ENCODE results near the gene AMOTL1. TPM values are rescaled to one million over a fixed set of nuclear protein-coding genes. Genes with fewer than 3 reads are reported as not detected.

AMOTL1 gene
- total and polyA plus RNA-seq, 2 donors (not counting 3 experiments of a cell fraction or from before 2014, with no cell fraction given): 12.5 to 37.8 TPM

DNA sequence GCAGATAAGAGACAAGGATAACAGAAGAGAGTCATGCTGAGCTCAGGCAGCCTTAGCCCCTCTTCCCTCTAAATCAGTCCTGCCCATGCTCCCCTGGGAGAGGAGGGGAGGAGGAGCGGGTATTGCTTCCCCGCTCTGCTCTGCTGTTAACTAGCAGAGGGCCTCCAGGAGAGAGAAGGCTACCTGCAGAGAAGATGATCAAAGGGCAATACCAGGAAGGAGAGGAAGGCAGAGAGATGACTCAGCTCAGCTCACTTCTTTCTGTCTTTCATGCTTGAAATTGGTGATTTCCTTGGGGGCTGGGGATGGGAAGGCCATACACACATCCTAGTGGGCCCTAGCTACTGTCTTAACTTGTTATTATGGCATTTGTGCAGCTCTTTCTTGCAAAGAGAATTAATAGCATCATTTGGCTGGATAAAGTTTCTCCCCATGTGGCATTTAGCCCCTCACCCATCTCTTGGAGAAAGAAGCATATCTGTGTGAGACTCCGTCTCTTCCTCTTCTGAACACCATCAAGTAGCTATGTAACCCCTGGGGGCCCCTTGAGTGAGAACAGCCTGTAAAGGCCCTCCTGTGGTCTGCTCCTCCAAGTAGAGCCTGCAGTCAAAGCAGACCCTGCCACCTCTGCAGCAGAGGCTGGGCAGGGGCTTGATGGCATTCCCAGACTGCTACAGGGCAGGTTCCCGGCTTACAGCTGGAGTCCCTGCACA lies 33.4 kb upstream of the AMOTL1 start:
- FAIRE-seq (no peak), DNase-seq (ENCODE audit: low read depth, low spot score) (no peak)
- ChIA-PET CTCF (interaction anchor here (1.0 to 2.1 kb wide), 6 partner anchors 9 to 111 kb away, joined by 3 to 8 read pairs (median 4); no protein-coding TSS in a partner anchor), POLR2A (no interaction called here)
- BruUV-seq (replicated peaks): no TSS peak
- Histone ChIP-seq H3K79me2 (ENCODE audit: control insufficient read depth, insufficient read depth, low read length) (no peaks in the 10 kb centered on the region), H3K36me3 (ENCODE audit: control insufficient read depth in 2 of 2, extremely low read depth in 1 of 2, insufficient read depth in 2 of 2, low read length in 2 of 2) (no peaks in the 10 kb centered on the region), H3K27ac (ENCODE audit: insufficient read depth, low read depth, low read length) (no peak overlapping the region), H3K9ac (replicated peaks; ENCODE audit: extremely low read depth, insufficient read depth, low read length) (no peak overlapping the region), H4K20me1 (replicated peaks; ENCODE audit: control insufficient read depth, extremely low read depth, insufficient read depth, low read length) (no peaks in the 10 kb centered on the region), H3K9me1 (replicated peaks; ENCODE audit: control insufficient read depth, extremely low read depth, insufficient read depth, low read length) (no peaks in the 10 kb centered on the region), H2AFZ (ENCODE audit: low read depth, low read length) (no peak overlapping the region), H3K9me3 (replicated peaks; ENCODE audit: control insufficient read depth, insufficient read depth, low read length) (no peaks in the 10 kb centered on the region), H3K4me1 (ENCODE audit: control insufficient read depth, extremely low read depth, insufficient read depth, low read length) (peaks cover 43% of the 10 kb centered on the region), H3K27me3 (ENCODE audit: control insufficient read depth in 2 of 2, insufficient read depth in 2 of 2, low read length in 2 of 2) (no peaks in the 10 kb centered on the region), H3K4me2 (ENCODE audit: insufficient read depth, low read length) (no peak overlapping the region), H3K4me3 (replicated peaks in 1 of 3; ENCODE audit: insufficient read depth in 1 of 3, low read depth in 1 of 3, low read length in 3 of 3) (no peak overlapping the region)
- intact Hi-C loops (cut with micrococcal nuclease) (loop anchor here (5.0 kb wide), 1 partner anchor 192 kb away; the partner anchor contains the start of gene FUT4), dilution Hi-C loops (cut with MboI; ENCODE audit: extremely low pct_ligation_motif_present, low sequenced_read_pairs) (no loop called here)
- TF ChIP-seq, protein P1, sequence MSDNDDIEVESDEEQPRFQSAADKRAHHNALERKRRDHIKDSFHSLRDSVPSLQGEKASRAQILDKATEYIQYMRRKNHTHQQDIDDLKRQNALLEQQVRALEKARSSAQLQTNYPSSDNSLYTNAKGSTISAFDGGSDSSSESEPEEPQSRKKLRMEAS (IDR thresholded peaks at IDR 0.05; ENCODE audit: insufficient read depth, insufficient read length): no peak
- TF ChIP-seq GATA2 (IDR thresholded peaks at IDR 0.05; ENCODE audit: insufficient read depth, insufficient read length, low read depth, low read length) (no peak), FOS (IDR thresholded peaks at IDR 0.05; ENCODE audit: borderline replicate concordance, insufficient read depth, low read length) (peak; percentile 43)

DNA sequence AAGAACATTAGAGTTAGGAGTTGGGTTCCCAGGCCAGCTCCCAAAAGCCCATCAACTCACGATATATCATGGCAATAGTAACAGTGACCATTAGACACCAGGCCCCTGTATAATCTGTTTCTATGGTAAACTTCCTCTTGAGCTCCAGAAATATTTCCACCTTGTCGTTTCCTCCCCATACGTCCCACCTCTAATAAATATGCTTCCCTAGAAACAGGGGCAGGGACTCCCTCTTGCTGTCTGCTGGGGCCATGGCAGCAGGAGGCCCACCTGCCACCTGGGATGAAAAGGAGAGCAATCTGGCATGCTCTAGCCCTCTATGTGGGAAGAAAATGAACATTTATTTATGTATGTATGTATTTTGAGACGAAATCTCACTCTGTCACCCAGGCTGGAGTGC lies 32.2 kb upstream of the AMOTL1 start:
- Histone ChIP-seq H3K4me1 (ENCODE audit: control insufficient read depth, extremely low read depth, insufficient read depth, low read length) (peaks cover 51% of the 10 kb centered on the region), H3K4me2 (ENCODE audit: insufficient read depth, low read length) (no peak overlapping the region), H3K4me3 (replicated peaks in 1 of 3; ENCODE audit: insufficient read depth in 1 of 3, low read depth in 1 of 3, low read length in 3 of 3) (no peak overlapping the region), H2AFZ (ENCODE audit: low read depth, low read length) (no peak overlapping the region), H3K79me2 (ENCODE audit: control insufficient read depth, insufficient read depth, low read length) (no peaks in the 10 kb centered on the region), H3K9me3 (replicated peaks; ENCODE audit: control insufficient read depth, insufficient read depth, low read length) (no peaks in the 10 kb centered on the region), H3K9me1 (replicated peaks; ENCODE audit: control insufficient read depth, extremely low read depth, insufficient read depth, low read length) (no peaks in the 10 kb centered on the region), H3K36me3 (ENCODE audit: control insufficient read depth in 2 of 2, extremely low read depth in 1 of 2, insufficient read depth in 2 of 2, low read length in 2 of 2) (no peaks in the 10 kb centered on the region), H3K27ac (ENCODE audit: insufficient read depth, low read depth, low read length) (no peak overlapping the region), H3K9ac (replicated peaks; ENCODE audit: extremely low read depth, insufficient read depth, low read length) (no peak overlapping the region), H4K20me1 (replicated peaks; ENCODE audit: control insufficient read depth, extremely low read depth, insufficient read depth, low read length) (no peaks in the 10 kb centered on the region), H3K27me3 (ENCODE audit: control insufficient read depth in 2 of 2, insufficient read depth in 2 of 2, low read length in 2 of 2) (no peaks in the 10 kb centered on the region)
- DNase-seq (ENCODE audit: low read depth, low spot score) (no peak), FAIRE-seq (no peak)
- CTCF ChIA-PET: interaction anchor here (1.6 kb wide), 1 partner anchor 112 kb away, joined by 6 read pairs; no protein-coding TSS in a partner anchor
- TF ChIP-seq MYC (IDR thresholded peaks at IDR 0.05; ENCODE audit: low read depth, low read length) (no peak), FOS (IDR thresholded peaks at IDR 0.05; ENCODE audit: borderline replicate concordance, insufficient read depth, low read length) (no peak), POLR2AphosphoS5 (IDR thresholded peaks at IDR 0.05; ENCODE audit: insufficient read depth, low read depth, low read length) (no peak), POLR2A (IDR thresholded peaks at IDR 0.05; ENCODE audit: low read depth, low read length) (no peak), GATA2 (IDR thresholded peaks at IDR 0.05; ENCODE audit: insufficient read depth, insufficient read length, low read depth, low read length) (no peak), JUN (IDR thresholded peaks at IDR 0.05; ENCODE audit: borderline replicate concordance, insufficient read depth, insufficient read length, low read depth) (no peak), EZH2 (IDR thresholded peaks at IDR 0.05; ENCODE audit: borderline replicate concordance, low read depth, low read length, severe bottlenecking) (no peak)
- TF ChIP-seq, protein P2, sequence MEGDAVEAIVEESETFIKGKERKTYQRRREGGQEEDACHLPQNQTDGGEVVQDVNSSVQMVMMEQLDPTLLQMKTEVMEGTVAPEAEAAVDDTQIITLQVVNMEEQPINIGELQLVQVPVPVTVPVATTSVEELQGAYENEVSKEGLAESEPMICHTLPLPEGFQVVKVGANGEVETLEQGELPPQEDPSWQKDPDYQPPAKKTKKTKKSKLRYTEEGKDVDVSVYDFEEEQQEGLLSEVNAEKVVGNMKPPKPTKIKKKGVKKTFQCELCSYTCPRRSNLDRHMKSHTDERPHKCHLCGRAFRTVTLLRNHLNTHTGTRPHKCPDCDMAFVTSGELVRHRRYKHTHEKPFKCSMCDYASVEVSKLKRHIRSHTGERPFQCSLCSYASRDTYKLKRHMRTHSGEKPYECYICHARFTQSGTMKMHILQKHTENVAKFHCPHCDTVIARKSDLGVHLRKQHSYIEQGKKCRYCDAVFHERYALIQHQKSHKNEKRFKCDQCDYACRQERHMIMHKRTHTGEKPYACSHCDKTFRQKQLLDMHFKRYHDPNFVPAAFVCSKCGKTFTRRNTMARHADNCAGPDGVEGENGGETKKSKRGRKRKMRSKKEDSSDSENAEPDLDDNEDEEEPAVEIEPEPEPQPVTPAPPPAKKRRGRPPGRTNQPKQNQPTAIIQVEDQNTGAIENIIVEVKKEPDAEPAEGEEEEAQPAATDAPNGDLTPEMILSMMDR (IDR thresholded peaks at IDR 0.05; ENCODE audit: extremely low read depth in 1 of 2, insufficient read depth in 1 of 2, low read depth in 1 of 2, low read length in 2 of 2): no peak
- TF ChIP-seq, protein P1 (IDR thresholded peaks at IDR 0.05; ENCODE audit: insufficient read depth, insufficient read length): no peak
- intact Hi-C loops (cut with micrococcal nuclease): no loop called here
- BruUV-seq (replicated peaks): no TSS peak
- dilution Hi-C loops (cut with MboI; ENCODE audit: extremely low pct_ligation_motif_present, low sequenced_read_pairs): no loop called here
- POLR2A ChIA-PET: no interaction called here

Measured in endothelial cell of umbilical vein (primary cell).